ENCODE data around the gene LRP1B. TPM values are rescaled to one million over a fixed set of nuclear protein-coding genes. Genes with fewer than 3 reads are reported as not detected.
"Not testable (repeated sequence)": the region's sequence is repeated elsewhere in the genome, so short reads cannot be mapped to it uniquely, and the experiment has no call there.

Gene LRP1B
- total RNA-seq, 1 experiment from 2014 or later, result not detected

- peak; percentile 18 for DNase-seq (ENCODE audit: low read depth)
These were observed 1676.1 kb downstream of the LRP1B start for GRCh38 chr2:140454717-140455116.

- DNase-seq (ENCODE audit: low read depth), result no peak
These were observed 1679.5 kb downstream of the LRP1B start for GRCh38 chr2:140451324-140451723.

DNA sequence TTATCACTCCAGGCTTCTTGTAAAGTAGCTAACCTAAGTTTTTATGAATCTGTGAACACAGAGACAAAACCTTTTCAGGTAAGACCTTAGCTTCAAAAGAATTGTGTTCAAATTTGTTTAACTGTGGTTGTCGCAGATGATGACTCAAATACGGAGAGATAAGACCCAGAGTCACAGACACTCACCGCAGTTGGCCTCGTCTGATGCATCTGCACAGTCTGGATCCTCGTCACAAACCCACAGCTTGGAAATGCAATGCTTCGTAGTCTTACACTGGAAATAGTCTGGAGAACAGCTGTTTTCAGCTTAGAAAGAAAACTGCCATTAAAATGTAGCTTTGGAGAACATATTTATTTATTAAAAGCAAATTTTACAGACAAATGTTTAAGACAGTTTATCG, 1688.5 kb downstream of the LRP1B start:
- no peak for DNase-seq (ENCODE audit: low read depth)

- no peak for DNase-seq (ENCODE audit: low read depth)
These were observed 1690.0 kb downstream of the LRP1B start for GRCh38 chr2:140440815-140441214.

- no peak for DNase-seq (ENCODE audit: low read depth)
These were observed 1693.9 kb downstream of the LRP1B start for GRCh38 chr2:140436936-140437335.

DNA sequence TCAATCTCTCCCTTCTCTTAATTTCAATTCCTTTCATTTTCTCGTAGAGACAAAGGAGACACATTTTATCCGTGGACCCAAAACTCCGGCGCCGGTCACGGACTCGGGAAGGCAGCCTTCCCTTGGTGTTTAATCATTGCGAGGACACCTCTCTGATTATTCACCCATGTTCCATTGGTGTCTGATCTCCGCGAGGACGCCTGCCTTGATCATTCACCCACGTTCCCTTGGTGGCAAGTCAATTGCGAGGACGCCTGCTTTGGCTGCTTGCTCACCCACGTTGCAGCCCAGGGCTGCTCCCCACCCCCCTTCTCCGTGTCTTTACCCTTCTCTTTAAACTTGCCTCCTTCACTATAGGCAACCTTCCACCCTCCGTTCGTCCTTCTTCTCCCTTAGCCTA, 1703.8 kb downstream of the LRP1B start:
- DNase-seq (ENCODE audit: low read depth), result not testable (repeated sequence)

DNA sequence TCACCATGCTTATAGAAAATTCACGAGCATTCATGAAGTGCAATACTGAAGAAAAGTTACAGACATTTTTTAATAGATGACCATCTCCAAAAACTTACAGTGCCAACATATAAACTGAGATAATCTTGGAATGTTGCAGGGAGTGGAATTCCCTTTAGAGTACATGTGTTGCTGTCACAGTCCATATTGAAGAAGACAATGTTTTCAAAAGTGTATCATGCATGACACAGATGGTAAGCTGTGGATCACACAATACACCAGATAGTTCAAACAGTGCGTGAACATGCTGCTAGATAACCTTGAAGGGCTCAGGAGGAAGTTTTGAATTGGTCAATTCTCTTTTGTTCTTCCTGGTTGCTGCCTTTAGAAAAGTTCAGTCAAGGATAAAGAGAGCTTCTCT, 1706.3 kb downstream of the LRP1B start:
- DNase-seq (ENCODE audit: low read depth), result no peak

- DNase-seq (ENCODE audit: low read depth), result no peak
These were observed 1708.1 kb downstream of the LRP1B start for GRCh38 chr2:140422759-140423158.

GRCh38 chr2:140417504-140417903, 1713.3 kb downstream of the LRP1B start:
- DNase-seq (ENCODE audit: low read depth), result no peak

DNA sequence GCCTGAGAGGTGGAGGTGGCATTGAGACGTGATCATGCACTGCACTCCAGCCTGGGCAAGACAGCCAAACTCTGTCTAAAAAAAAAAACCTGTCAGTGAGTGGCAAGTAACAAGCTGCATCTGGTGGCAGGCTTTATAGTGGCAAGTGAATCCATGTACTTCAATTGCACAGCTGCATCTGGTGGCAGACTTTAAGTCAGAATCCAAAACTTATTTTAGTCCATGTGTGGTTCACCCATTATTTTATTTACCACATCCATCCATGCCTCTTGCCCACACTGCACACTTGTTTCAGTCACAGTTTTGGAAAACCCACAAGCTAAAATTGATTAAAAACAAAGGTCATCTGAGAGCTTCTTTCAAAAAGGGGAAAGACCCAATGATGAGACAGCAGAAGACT, 1714.2 kb downstream of the LRP1B start:
- DNase-seq (ENCODE audit: low read depth), result no peak

- not testable (repeated sequence) for DNase-seq (ENCODE audit: low read depth)
These were observed 1715.8 kb downstream of the LRP1B start for GRCh38 chr2:140415035-140415434.

- DNase-seq (ENCODE audit: low read depth), result no peak
These were observed 1720.1 kb downstream of the LRP1B start for GRCh38 chr2:140410695-140411094.

- DNase-seq (ENCODE audit: low read depth), result no peak
These were observed 1729.8 kb downstream of the LRP1B start for GRCh38 chr2:140401056-140401455.

GRCh38 chr2:140392824-140393223, 1738.0 kb downstream of the LRP1B start:
- DNase-seq (ENCODE audit: low read depth), result no peak

DNA sequence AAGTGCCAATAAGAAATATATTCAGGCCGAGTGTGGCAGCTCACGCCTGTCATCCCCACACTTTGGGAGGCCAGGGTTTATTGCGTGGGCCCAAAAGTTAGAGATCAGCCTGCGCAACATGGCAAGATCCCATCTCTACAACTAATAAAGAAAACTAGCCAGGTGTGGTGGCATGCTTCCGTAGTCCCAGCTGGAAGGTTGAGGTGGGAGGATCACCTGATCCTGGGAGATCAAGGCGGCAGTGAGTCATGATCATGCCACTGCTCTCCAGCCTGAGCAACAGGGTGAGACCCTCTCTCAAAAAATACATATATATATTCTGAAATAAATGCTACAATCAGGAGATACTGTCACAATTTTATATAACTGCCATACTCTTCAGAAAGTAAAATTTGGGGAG, 1745.9 kb downstream of the LRP1B start:
- no peak for DNase-seq (ENCODE audit: low read depth)

GRCh38 chr2:140383781-140384180, 1747.0 kb downstream of the LRP1B start:
- DNase-seq (ENCODE audit: low read depth), result no peak

DNA sequence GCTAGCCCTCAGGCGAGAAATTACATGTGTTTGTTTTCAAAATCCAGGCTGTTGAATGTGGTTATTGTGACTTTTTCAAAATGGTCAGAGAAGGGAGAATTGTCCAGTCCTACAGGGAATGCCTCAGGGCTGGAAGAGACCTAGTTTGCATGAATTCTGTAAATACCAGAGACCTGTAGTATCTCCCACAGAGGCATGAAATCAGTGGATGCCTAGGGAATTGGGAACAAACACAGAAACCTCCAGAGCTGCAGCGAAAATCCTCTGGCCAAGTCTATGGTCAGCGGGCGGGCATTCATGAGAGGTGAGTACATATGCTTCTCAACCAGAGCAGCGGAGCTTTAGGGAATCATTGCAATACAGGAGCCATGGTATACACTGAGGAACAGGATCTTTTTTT, 1754.1 kb downstream of the LRP1B start:
- peak; percentile 4 for DNase-seq (ENCODE audit: low read depth)

DNA sequence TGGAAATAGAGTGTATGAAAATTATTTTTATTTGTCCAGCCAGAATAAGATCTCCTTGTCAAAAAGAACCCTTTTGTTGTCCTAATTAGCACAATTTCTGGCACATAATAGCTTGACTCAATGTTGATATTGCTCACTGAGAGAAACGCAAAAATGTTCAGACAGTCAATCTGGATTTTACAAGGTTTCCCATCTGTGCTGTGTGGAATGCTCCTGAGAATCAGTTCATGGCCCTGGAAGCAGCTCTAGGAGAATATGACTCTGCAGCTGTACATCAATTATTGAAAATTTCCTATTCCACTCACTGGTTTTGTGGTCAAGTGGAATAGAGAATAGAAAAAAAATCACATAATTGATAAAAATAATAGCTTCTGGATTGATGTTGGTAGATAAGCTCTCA, 1767.7 kb downstream of the LRP1B start:
- no peak for DNase-seq (ENCODE audit: low read depth)

GRCh38 chr2:140362361-140362760, 1768.5 kb downstream of the LRP1B start:
- no peak for DNase-seq (ENCODE audit: low read depth)

DNA sequence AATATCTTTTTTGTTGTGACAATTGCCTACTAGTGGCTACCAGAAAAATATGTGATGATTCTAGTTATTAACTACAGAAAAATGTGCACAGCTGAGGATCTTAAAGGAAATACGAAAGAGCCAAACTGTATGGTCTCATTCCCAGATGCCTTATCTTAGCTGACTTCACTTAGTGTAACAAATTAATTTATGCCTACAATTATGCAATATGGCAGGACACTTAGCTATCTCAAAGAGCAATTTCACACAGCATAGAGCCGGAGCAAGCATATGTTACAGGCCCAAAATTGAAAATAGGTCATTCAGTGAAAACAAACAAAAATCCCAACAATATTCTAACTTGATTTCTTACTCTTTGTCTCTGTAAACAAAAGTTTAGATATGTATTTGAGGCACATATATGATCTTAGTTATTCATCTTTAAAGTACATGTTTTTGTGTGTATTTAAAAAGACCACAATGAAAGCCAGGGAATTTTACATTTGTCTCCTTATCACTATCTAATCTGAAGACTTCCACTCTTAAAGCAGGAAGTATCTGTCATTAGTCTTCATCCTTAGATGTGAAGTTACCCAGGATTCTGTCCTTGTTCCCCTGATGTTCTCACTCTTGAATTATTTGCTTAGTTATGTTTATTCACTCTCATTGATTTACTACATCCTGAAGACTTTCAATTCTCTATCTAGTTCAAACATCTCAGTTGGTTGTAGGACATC, 1771.6 kb downstream of the LRP1B start:
- DNase-seq (ENCODE audit: low read depth), result no peak

DNA sequence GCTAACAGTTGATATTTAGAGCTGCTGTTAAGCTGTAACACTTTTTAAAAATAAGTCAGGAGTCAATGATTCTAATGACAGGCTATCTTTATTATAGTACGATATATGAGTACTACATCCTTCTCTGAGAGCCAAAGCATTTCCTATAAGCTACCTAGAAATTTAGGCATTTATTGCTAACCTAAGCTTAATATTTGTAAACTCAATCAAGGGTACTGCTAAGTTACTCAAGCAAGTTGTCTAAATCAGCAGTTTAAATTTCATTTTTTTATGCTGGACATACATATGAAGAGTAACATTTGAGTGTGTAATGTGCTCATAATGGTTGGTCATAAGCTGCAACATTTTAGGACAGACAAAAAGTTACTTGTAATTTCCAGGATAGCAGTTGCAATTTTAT, 1774.1 kb downstream of the LRP1B start:
- no peak for DNase-seq (ENCODE audit: low read depth)

- no peak for DNase-seq (ENCODE audit: low read depth)
These were observed 1775.2 kb downstream of the LRP1B start for GRCh38 chr2:140355511-140356090.

DNA sequence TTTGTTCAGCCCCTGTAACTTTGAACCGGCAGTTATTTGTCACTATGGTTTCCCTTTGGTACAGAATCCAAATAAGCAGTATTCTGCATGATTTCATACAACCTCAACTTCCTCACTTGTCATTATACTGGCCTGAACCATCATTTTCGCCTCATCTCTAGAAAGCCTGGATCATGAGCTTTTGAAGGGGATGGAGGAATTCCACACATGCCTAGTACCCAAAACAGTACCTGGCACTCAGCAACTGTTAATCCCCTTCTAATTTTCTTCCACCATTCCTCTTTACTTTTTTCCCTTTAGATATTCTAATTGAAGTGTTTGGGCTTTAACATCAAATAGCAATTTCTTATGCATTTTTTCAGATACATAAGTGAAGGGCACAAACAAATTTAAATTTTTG, 1776.3 kb downstream of the LRP1B start:
- DNase-seq (ENCODE audit: low read depth), result no peak

DNA sequence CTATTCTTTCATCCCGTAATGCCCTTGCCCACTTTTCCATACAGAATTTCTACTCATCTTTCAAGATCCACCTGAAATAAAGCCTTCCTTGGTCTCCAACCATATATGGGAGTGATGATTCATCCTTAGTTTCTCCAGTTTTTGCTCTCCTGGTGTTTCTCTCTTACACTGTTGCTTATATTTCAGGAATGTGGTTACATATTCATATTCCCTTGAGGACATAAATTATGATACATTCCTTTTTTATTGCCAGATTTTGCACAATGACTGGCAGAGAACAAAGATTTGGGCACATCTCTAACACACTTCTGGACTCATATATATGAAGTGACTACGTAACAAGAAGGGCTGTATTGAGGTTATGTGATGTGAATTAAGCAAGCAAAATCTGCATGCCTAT, 1777.3 kb downstream of the LRP1B start:
- no peak for DNase-seq (ENCODE audit: low read depth)

All from M059J (cell line).